Hepatocyte (in vitro differentiated cells): ENCODE results near the gene ATXN1.

Experiments used
- EZH2 ChIP-seq: fragments of 200-600 bp; sonication (generic); IDR thresholded peaks from 2 replicates; pipeline ENCODE4 v1.6.1; 2016; ENCODE audit warnings: antibody characterized with exemption, mild to moderate bottlenecking, borderline replicate concordance
- EZH2phosphoT487 ChIP-seq: fragments of 200-600 bp; sonication (generic); IDR thresholded peaks from one replicate; pipeline ENCODE4 v1.6.1; 2018; ENCODE audit warnings: antibody characterized with exemption, mild to moderate bottlenecking, low read depth, moderate library complexity; ENCODE audit not compliant: unreplicated experiment, severe bottlenecking
- TF ChIP-seq, protein P1 (sequence below): fragments of 200-600 bp; sonication (generic); IDR thresholded peaks from 2 replicates; pipeline ENCODE4 v1.5.1; 2016; ENCODE audit warnings: antibody characterized with exemption, mild to moderate bottlenecking; ENCODE audit not compliant: poor library complexity

DNA sequence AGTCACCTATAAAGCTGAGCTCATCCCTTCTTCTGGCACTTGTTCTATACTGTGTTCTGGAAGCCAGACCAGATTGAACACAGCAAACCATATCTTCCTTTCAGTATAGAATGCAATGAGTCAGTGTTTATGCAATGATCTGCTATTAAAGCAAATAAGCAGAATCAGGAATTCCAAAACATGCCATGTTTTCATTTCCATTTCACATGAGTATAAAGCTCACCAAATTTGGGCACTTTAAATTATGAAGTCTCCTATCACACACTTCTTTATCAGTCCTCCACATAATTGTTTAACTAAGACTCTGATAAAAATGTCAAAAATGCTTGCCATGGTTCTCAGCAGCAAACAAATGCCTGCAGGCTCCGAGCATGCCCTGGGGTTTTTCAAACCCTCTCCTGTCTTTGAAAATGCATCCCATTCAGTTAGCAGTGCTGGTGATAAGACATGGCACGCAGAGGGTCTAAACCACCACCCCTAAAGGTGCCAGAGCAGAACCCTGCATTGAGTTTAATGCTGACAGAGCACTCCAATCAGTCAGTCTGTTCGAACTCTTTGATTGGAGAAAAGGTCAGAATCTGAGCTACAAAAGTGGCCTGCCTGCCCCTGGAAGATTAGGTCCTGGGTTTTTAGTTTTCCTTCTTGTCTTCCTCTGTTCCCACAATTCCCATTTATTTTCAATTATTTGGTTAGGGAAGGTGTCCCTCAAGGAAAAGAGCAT is 288.8 kb downstream of the ATXN1 start:
- TF ChIP-seq, protein P1, sequence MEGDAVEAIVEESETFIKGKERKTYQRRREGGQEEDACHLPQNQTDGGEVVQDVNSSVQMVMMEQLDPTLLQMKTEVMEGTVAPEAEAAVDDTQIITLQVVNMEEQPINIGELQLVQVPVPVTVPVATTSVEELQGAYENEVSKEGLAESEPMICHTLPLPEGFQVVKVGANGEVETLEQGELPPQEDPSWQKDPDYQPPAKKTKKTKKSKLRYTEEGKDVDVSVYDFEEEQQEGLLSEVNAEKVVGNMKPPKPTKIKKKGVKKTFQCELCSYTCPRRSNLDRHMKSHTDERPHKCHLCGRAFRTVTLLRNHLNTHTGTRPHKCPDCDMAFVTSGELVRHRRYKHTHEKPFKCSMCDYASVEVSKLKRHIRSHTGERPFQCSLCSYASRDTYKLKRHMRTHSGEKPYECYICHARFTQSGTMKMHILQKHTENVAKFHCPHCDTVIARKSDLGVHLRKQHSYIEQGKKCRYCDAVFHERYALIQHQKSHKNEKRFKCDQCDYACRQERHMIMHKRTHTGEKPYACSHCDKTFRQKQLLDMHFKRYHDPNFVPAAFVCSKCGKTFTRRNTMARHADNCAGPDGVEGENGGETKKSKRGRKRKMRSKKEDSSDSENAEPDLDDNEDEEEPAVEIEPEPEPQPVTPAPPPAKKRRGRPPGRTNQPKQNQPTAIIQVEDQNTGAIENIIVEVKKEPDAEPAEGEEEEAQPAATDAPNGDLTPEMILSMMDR = no peak
- TF ChIP-seq EZH2 (no peak), EZH2phosphoT487 (no peak)
